H9 (cell line): ENCODE results near the gene KRT78. TPM values are rescaled to one million over a fixed set of nuclear protein-coding genes. Genes with fewer than 3 reads are reported as not detected.

Experiments used
- DNase-seq: peaks from one replicate; pipeline ENCODE4 v3.0.0-alpha.2; 2017
- H2AFZ ChIP-seq: one replicate; pipeline ENCODE4 v1.6.1; 2013; ENCODE audit warnings: mild to moderate bottlenecking, low read length, control low read depth, moderate library complexity
- H2AK5ac ChIP-seq: 2 replicates; pipeline ENCODE4 v1.6.1; 2013; ENCODE audit warnings: low read length, control low read depth, mixed read lengths; ENCODE audit not compliant: insufficient read length
- H2BK120ac ChIP-seq: one replicate; pipeline ENCODE4 v1.6.1; 2013; ENCODE audit warnings: low read depth, mild to moderate bottlenecking, low read length, control low read depth, inconsistent platforms; ENCODE audit not compliant: poor library complexity, severe bottlenecking
- H2BK12ac ChIP-seq: 2 replicates; pipeline ENCODE4 v1.6.1; 2013; ENCODE audit warnings: low read length, control low read depth, mixed read lengths, low read depth; ENCODE audit not compliant: insufficient read length
- H2BK15ac ChIP-seq: 2 replicates; pipeline ENCODE4 v1.6.1; 2013; ENCODE audit warnings: low read depth, low read length, control low read depth
- H2BK20ac ChIP-seq: one replicate; pipeline ENCODE4 v1.6.1; 2013; ENCODE audit warnings: low read depth, mild to moderate bottlenecking, low read length, control low read depth, inconsistent platforms; ENCODE audit not compliant: poor library complexity, severe bottlenecking
- H2BK5ac ChIP-seq: 2 replicates; pipeline ENCODE4 v1.6.1; 2013; ENCODE audit warnings: low read length, control low read depth, mixed read lengths; ENCODE audit not compliant: insufficient read length
- H3K14ac ChIP-seq: 2 replicates; pipeline ENCODE4 v1.6.1; 2013; ENCODE audit warnings: low read length, control low read depth; ENCODE audit not compliant: insufficient read depth
- H3K18ac ChIP-seq: 2 replicates; pipeline ENCODE4 v1.6.1; 2013; ENCODE audit warnings: low read depth, mild to moderate bottlenecking, mixed read lengths, low read length, control low read depth; ENCODE audit not compliant: insufficient read length
- H3K23ac ChIP-seq: 2 replicates; pipeline ENCODE4 v1.6.1; 2013; ENCODE audit warnings: low read length, control low read depth, mixed read lengths, low read depth; ENCODE audit not compliant: insufficient read length
- H3K23me2 ChIP-seq: 2 replicates; pipeline ENCODE4 v1.6.1; 2013; ENCODE audit warnings: low read depth, mild to moderate bottlenecking, mixed read lengths, low read length, control low read depth; ENCODE audit not compliant: insufficient read length, poor library complexity, severe bottlenecking
- H3K27ac ChIP-seq: 2 replicates; pipeline ENCODE4 v1.5.1; 2013; ENCODE audit warnings: low read length, control low read depth, mixed read lengths, low read depth; ENCODE audit not compliant: insufficient read length
- H3K27me3 ChIP-seq: 2 replicates; pipeline ENCODE4 v1.6.1; 2013; ENCODE audit warnings: low read length, control low read depth, inconsistent platforms; ENCODE audit not compliant: insufficient read depth
- H3K4ac ChIP-seq: 2 replicates; pipeline ENCODE4 v1.6.1; 2013; ENCODE audit warnings: low read depth, mild to moderate bottlenecking, control low read depth, inconsistent platforms, low read length, moderate library complexity
- H3K4me1 ChIP-seq: 2 replicates; pipeline ENCODE4 v1.6.1; 2013; ENCODE audit warnings: low read length, control low read depth, inconsistent platforms; ENCODE audit not compliant: insufficient read depth
- H3K4me2 ChIP-seq: 2 replicates; pipeline ENCODE4 v1.6.1; 2013; ENCODE audit warnings: low read length, control low read depth, mixed read lengths; ENCODE audit not compliant: insufficient read length, insufficient read depth
- H3K56ac ChIP-seq: 2 replicates; pipeline ENCODE4 v1.6.1; 2013; ENCODE audit warnings: low read depth, mild to moderate bottlenecking, mixed read lengths, low read length, control low read depth; ENCODE audit not compliant: insufficient read length
- H3K79me1 ChIP-seq: 2 replicates; pipeline ENCODE4 v1.6.1; 2013; ENCODE audit warnings: low read depth, mild to moderate bottlenecking, moderate library complexity, low read length, control low read depth, inconsistent platforms; ENCODE audit not compliant: insufficient read depth, poor library complexity, severe bottlenecking
- H3K79me2 ChIP-seq: 2 replicates; pipeline ENCODE4 v1.6.1; 2013; ENCODE audit warnings: low read length, control low read depth, inconsistent platforms; ENCODE audit not compliant: insufficient read depth
- H3K9ac ChIP-seq: 2 replicates; pipeline ENCODE4 v1.6.1; 2013; ENCODE audit warnings: low read length, control low read depth, mixed read lengths; ENCODE audit not compliant: insufficient read length; ENCODE audit errors: extremely low read depth
- H3K9me3 ChIP-seq: one replicate; pipeline ENCODE4 v1.6.1; 2013; ENCODE audit warnings: low read depth, low read length, inconsistent platforms; ENCODE audit not compliant: control insufficient read depth
- H3T11ph ChIP-seq: one replicate; pipeline ENCODE4 v1.6.1; 2013; ENCODE audit warnings: mild to moderate bottlenecking, low read length, control low read depth, inconsistent platforms
- H4K20me1 ChIP-seq: one replicate; pipeline ENCODE4 v1.6.1; 2013; ENCODE audit not compliant: control insufficient read depth, insufficient read length, insufficient read depth
- H4K5ac ChIP-seq: 2 replicates; pipeline ENCODE4 v1.6.1; 2013; ENCODE audit warnings: low read depth, mild to moderate bottlenecking, mixed read lengths, low read length, control low read depth; ENCODE audit not compliant: insufficient read length
- H4K8ac ChIP-seq: replicated peaks from 2 replicates; pipeline ENCODE4 v1.6.1; 2013; ENCODE audit warnings: low read length, control low read depth, mixed read lengths, low read depth; ENCODE audit not compliant: insufficient read length
- H4K91ac ChIP-seq: 2 replicates; pipeline ENCODE4 v1.6.1; 2013; ENCODE audit warnings: low read depth, mild to moderate bottlenecking, moderate library complexity, mixed read lengths, low read length, control low read depth; ENCODE audit not compliant: insufficient read length
- H3K27ac Mint-ChIP-seq, 3 experiments: 2 replicates in 2 of 3; 3 replicates in 1 of 3; pipeline ENCODE4 v1.8.0; 2020 to 2021; ENCODE audit warnings: mixed read lengths in 3 of 3, mild to moderate bottlenecking in 1 of 3, moderate library complexity in 1 of 3
- H3K27me3 Mint-ChIP-seq: 2 replicates; pipeline ENCODE4 v1.8.0; 2021; ENCODE audit warnings: low read depth, mild to moderate bottlenecking, moderate library complexity, mixed read lengths
- H3K36me3 Mint-ChIP-seq, 3 experiments: 2 replicates in 2 of 3; 3 replicates in 1 of 3; pipeline ENCODE4 v1.8.0; 2020 to 2021; ENCODE audit warnings: low read depth in 3 of 3, mixed read lengths in 3 of 3; ENCODE audit not compliant: insufficient read depth in 1 of 3
- H3K4me1 Mint-ChIP-seq, 2 experiments: 2 replicates each; pipeline ENCODE4 v1.8.0; 2020; ENCODE audit warnings: mixed read lengths in 2 of 2
- H3K4me3 Mint-ChIP-seq, 2 experiments: 2 replicates in 1 of 2; 3 replicates in 1 of 2; pipeline ENCODE4 v1.8.0; 2020 to 2021; ENCODE audit warnings: mild to moderate bottlenecking in 2 of 2, mixed read lengths in 2 of 2, moderate library complexity in 1 of 2
- H3K9me3 Mint-ChIP-seq, 2 experiments: 2 replicates in 1 of 2; 3 replicates in 1 of 2; pipeline ENCODE4 v1.8.0; 2020; ENCODE audit warnings: mild to moderate bottlenecking in 2 of 2, mixed read lengths in 2 of 2, moderate library complexity in 1 of 2
- CTCF ChIP-seq: fragments of 200-600 bp; sonication (generic); conservative IDR thresholded peaks from 3 replicates; pipeline ENCODE4 v1.8.0; 2021; ENCODE audit warnings: antibody characterized with exemption, mild to moderate bottlenecking
- WGBS: extraction: QIAGEN DNeasy Blood & Tissue Kit; methylation state at CpG from one replicate; pipeline ENCODE4 v1.1.7; 2013; ENCODE audit warnings: missing lambda C conversion rate, low lambda C conversion rate, mixed read lengths; ENCODE audit not compliant: insufficient read length; ENCODE audit errors: extremely low coverage; 5-methylcytosine and 5-hydroxymethylcytosine counted together
- total RNA-seq: library from RNA; stranded (reverse); gene quantifications from 2 replicates; pipeline ENCODE4 v1.2.1, GENCODE V29; 2021

Gene KRT78
- total RNA-seq, 1 experiment from 2014 or later, result not detected

- Histone ChIP-seq H3K9ac (no peak within 1 kb of the TSS), H3K27me3 (no peaks in the 10 kb centered on the region), H3K14ac (no peak within 1 kb of the TSS; the same call in 1 of the 2 replicates), H3K27ac (no peak within 1 kb of the TSS), H4K8ac (no peak within 1 kb of the TSS), H3K18ac (no peak within 1 kb of the TSS), H4K91ac (no peak within 1 kb of the TSS), H3K56ac (no peak within 1 kb of the TSS), H3T11ph (no peak within 1 kb of the TSS), H4K5ac (no peak within 1 kb of the TSS), H2BK15ac (no peak within 1 kb of the TSS), H2BK5ac (no peak within 1 kb of the TSS), H2BK120ac (no peak within 1 kb of the TSS), H3K4ac (no peak within 1 kb of the TSS), H2AFZ (no peak within 1 kb of the TSS), H4K20me1 (no peaks in the 10 kb centered on the region), H2AK5ac (no peak within 1 kb of the TSS), H3K79me2 (no peaks in the 10 kb centered on the region), H3K9me3 (no peaks in the 10 kb centered on the region), H2BK20ac (no peak within 1 kb of the TSS), H3K4me1 (no peaks in the 10 kb centered on the region), H3K23me2 (no peaks in the 10 kb centered on the region), H2BK12ac (no peak within 1 kb of the TSS), H3K4me2 (no peak within 1 kb of the TSS), H3K79me1 (no peaks in the 10 kb centered on the region), H3K23ac (no peak within 1 kb of the TSS)
- Mint-ChIP-seq H3K4me1 (peaks cover 3 to 7% of the 10 kb centered on the region in 2 experiments; a peak in 3 of 4 replicates), H3K36me3 (no peaks in the 10 kb centered on the region), H3K27me3 (peaks cover 6% of the 10 kb centered on the region), H3K4me3 (no peak within 1 kb of the TSS; a peak in 1 of 5 replicates), H3K9me3 (no peaks in the 10 kb centered on the region), H3K27ac (no peak within 1 kb of the TSS)
- DNase-seq, result no peak
- TF ChIP-seq CTCF, result no peak
- WGBS, result no CpG with 5 or more reads among the region's 15 CpGs
Observed at GRCh38 chr12:52813885-52814709, 34.7 kb downstream of the KRT78 start, which contains the start of gene KRT4. TSS of gene KRT4 (minus strand) at chr12:52814116. CDS start at chr12:52814058, 58 bp downstream.
